H1 (cell line): Measurements from ENCODE around the gene MTARC1. TPM values are rescaled to one million over a fixed set of nuclear protein-coding genes. Genes with fewer than 3 reads are reported as not detected.

Source experiments
- CTCF ChIA-PET: fragments of 300-600 bp; sonication (Branson Sonifier 250); formaldehyde crosslinking; loops from one replicate; lab custom pipeline; 2021; ENCODE audit not compliant: partially characterized antibody; lab: Charles Lee
- POLR2A ChIA-PET: fragments of 300-600 bp; sonication (Branson Sonifier 250); formaldehyde crosslinking; loops from one replicate; lab custom pipeline; 2021; ENCODE audit warnings: inconsistent platforms; ENCODE audit not compliant: partially characterized antibody; lab: Charles Lee
- DNase-seq, 2 experiments: peaks; one replicate each; pipeline versions ENCODE4 v3.0.0 to v3.0.0-alpha.2; 2010 to 2022; ENCODE audit warnings: low spot score in 2 of 2, low read depth in 1 of 2, mixed read lengths in 1 of 2
- FAIRE-seq: peaks from 2 replicates; lab custom pipeline; 2011; peaks lifted over from hg19 to GRCh38; lab: Jason Lieb, UNC
- H2AFZ ChIP-seq: 2 replicates; pipeline ENCODE4 v1.8.1; 2012; ENCODE audit warnings: low read length, inconsistent platforms
- H2AK5ac ChIP-seq: 2 replicates; pipeline ENCODE4 v1.6.1; 2013; ENCODE audit warnings: low read depth, low read length
- H2BK120ac ChIP-seq: replicated peaks from 2 replicates; pipeline ENCODE3; 2013; ENCODE audit warnings: low read depth, low read length, inconsistent platforms
- H2BK12ac ChIP-seq: 2 replicates; pipeline ENCODE4 v1.6.1; 2013; ENCODE audit warnings: low read depth, low read length
- H2BK15ac ChIP-seq: 2 replicates; pipeline ENCODE4 v1.6.1; 2013; ENCODE audit warnings: low read length
- H2BK20ac ChIP-seq: 2 replicates; pipeline ENCODE4 v1.6.1; 2013; ENCODE audit warnings: low read length
- H2BK5ac ChIP-seq: 2 replicates; pipeline ENCODE4 v1.6.1; 2013; ENCODE audit warnings: low read depth, low read length
- H3K14ac ChIP-seq: 2 replicates; pipeline ENCODE4 v1.6.1; 2013; ENCODE audit warnings: inconsistent platforms; ENCODE audit not compliant: insufficient read length
- H3K18ac ChIP-seq: 2 replicates; pipeline ENCODE4 v1.6.1; 2013; ENCODE audit warnings: low read length; ENCODE audit errors: extremely low read depth
- H3K23ac ChIP-seq: 2 replicates; pipeline ENCODE4 v1.6.1; 2013; ENCODE audit warnings: inconsistent platforms; ENCODE audit not compliant: insufficient read length
- H3K23me2 ChIP-seq: 2 replicates; pipeline ENCODE4 v1.6.1; 2013; ENCODE audit warnings: low read depth, low read length
- H3K27ac ChIP-seq: 2 replicates; pipeline ENCODE4 v1.6.1; 2011; ENCODE audit warnings: low read depth, low read length, inconsistent platforms
- H3K27me3 ChIP-seq, 4 experiments: replicated peaks in 1 of 4; 1 replicate in 1 of 4; 2 replicates in 3 of 4; pipeline versions ENCODE4 v1.6.1 to v1.8.1; 2011 to 2013; ENCODE audit warnings: low read length in 3 of 4, mild to moderate bottlenecking in 3 of 4, inconsistent platforms in 2 of 4, mixed read lengths in 2 of 4, moderate library complexity in 1 of 4; ENCODE audit not compliant: control insufficient read depth in 3 of 4, insufficient read depth in 3 of 4; ENCODE audit errors: extremely low read depth in 1 of 4
- H3K36me3 ChIP-seq, 4 experiments: 2 replicates each; pipeline versions ENCODE4 v1.6.1 to v1.8.1; 2011 to 2013; ENCODE audit warnings: mild to moderate bottlenecking in 4 of 4, low read length in 3 of 4, moderate library complexity in 2 of 4, control low read depth in 1 of 4, inconsistent platforms in 1 of 4; ENCODE audit not compliant: insufficient read depth in 4 of 4, control insufficient read depth in 2 of 4
- H3K4ac ChIP-seq: replicated peaks from 2 replicates; pipeline ENCODE3; 2013; ENCODE audit warnings: low read length, low read depth, mixed read lengths, inconsistent platforms; ENCODE audit not compliant: insufficient read length
- H3K4me1 ChIP-seq, 4 experiments: replicated peaks in 1 of 4; 1 replicate in 1 of 4; 2 replicates in 3 of 4; pipeline versions ENCODE4 v1.6.1 to v1.8.1; 2011 to 2013; ENCODE audit warnings: low read length in 3 of 4, inconsistent platforms in 2 of 4, mixed read lengths in 1 of 4; ENCODE audit not compliant: insufficient read depth in 4 of 4, control insufficient read depth in 3 of 4
- H3K4me2 ChIP-seq, 2 experiments: 2 replicates each; pipeline versions ENCODE4 v1.6.1 to v1.8.1; 2011 to 2013; ENCODE audit warnings: low read depth in 2 of 2, low read length in 2 of 2, control low read depth in 1 of 2, inconsistent platforms in 1 of 2, mild to moderate bottlenecking in 1 of 2; ENCODE audit not compliant: insufficient read depth in 1 of 2
- H3K4me3 ChIP-seq, 4 experiments: fragments of 200-600, 300-600 bp in 1 of 4; sonication (generic), shearing (Covaris generic), sonication (Bioruptor Twin) in 1 of 4; 2 replicates each; pipeline versions ENCODE4 v1.5.1 to v1.8.1; 2011 to 2016; ENCODE audit warnings: low read length in 4 of 4, low read depth in 3 of 4, control low read depth in 2 of 4, inconsistent platforms in 2 of 4, mild to moderate bottlenecking in 2 of 4, mixed read lengths in 1 of 4, moderate library complexity in 1 of 4; ENCODE audit not compliant: insufficient read depth in 2 of 4; ENCODE audit errors: extremely low read depth in 1 of 4
- H3K56ac ChIP-seq: replicated peaks from 2 replicates; pipeline ENCODE3; 2013; ENCODE audit warnings: low read depth, mild to moderate bottlenecking, mixed read lengths, low read length, inconsistent platforms; ENCODE audit not compliant: insufficient read length
- H3K79me1 ChIP-seq: 2 replicates; pipeline ENCODE4 v1.6.1; 2013; ENCODE audit warnings: low read depth, low read length, control low read depth
- H3K79me2 ChIP-seq, 2 experiments: 2 replicates each; pipeline versions ENCODE4 v1.6.1 to v1.8.1; 2012 to 2013; ENCODE audit warnings: low read length in 2 of 2, mild to moderate bottlenecking in 2 of 2, inconsistent platforms in 1 of 2; ENCODE audit not compliant: insufficient read depth in 2 of 2, control insufficient read depth in 1 of 2
- H3K9ac ChIP-seq, 4 experiments: replicated peaks in 1 of 4; 1 replicate in 1 of 4; 2 replicates in 3 of 4; pipeline versions ENCODE4 v1.6.1 to v1.8.1; 2011 to 2013; ENCODE audit warnings: low read depth in 3 of 4, low read length in 3 of 4, control low read depth in 2 of 4, mild to moderate bottlenecking in 2 of 4, moderate library complexity in 2 of 4, inconsistent platforms in 1 of 4; ENCODE audit errors: extremely low read depth in 1 of 4
- H3K9me3 ChIP-seq, 2 experiments: 2 replicates each; pipeline versions ENCODE4 v1.6.1 to v1.8.1; 2012 to 2013; ENCODE audit warnings: mild to moderate bottlenecking in 2 of 2, moderate library complexity in 2 of 2, control low read depth in 1 of 2, inconsistent platforms in 1 of 2, low read depth in 1 of 2, low read length in 1 of 2, mixed read lengths in 1 of 2; ENCODE audit not compliant: insufficient read depth in 2 of 2
- H4K20me1 ChIP-seq, 2 experiments: replicated peaks in 1 of 2; 2 replicates each; pipeline versions ENCODE3 to v1.8.1; 2011 to 2013; ENCODE audit warnings: inconsistent platforms in 2 of 2, low read length in 2 of 2, mild to moderate bottlenecking in 1 of 2; ENCODE audit not compliant: insufficient read depth in 2 of 2, control insufficient read depth in 1 of 2
- H4K5ac ChIP-seq: 2 replicates; pipeline ENCODE4 v1.6.1; 2013; ENCODE audit warnings: low read length, low read depth, mixed read lengths, inconsistent platforms; ENCODE audit not compliant: insufficient read length
- H4K8ac ChIP-seq: 2 replicates; pipeline ENCODE4 v1.8.0; 2013; ENCODE audit warnings: mild to moderate bottlenecking, moderate library complexity, low read length, inconsistent platforms; ENCODE audit not compliant: insufficient read depth; ENCODE audit errors: extremely low read depth
- H4K91ac ChIP-seq: replicated peaks from 2 replicates; pipeline ENCODE3; 2013; ENCODE audit warnings: low read length, mixed read lengths, inconsistent platforms; ENCODE audit not compliant: insufficient read length
- ASH2L ChIP-seq: fragments of 200-600, 300-600 bp; sonication (generic); IDR thresholded peaks from one replicate; pipeline ENCODE4 v1.7.1; 2017; ENCODE audit warnings: low read length
- GABPA ChIP-seq: IDR thresholded peaks from 2 replicates; pipeline ENCODE4 v1.6.1; 2011; ENCODE audit warnings: mild to moderate bottlenecking, low read length, moderate library complexity, borderline replicate concordance; ENCODE audit not compliant: insufficient read depth
- WGBS, 2 experiments: shearing (Covaris generic) in 1 of 2; methylation state at CpG; one replicate each; pipeline versions ENCODE4 v1.1.6 to v1.1.7; 2013 to 2015; ENCODE audit warnings: low lambda C conversion rate in 2 of 2, mixed read lengths in 2 of 2, inconsistent platforms in 1 of 2, low coverage in 1 of 2, missing lambda C conversion rate in 1 of 2; ENCODE audit not compliant: insufficient replicate concordance in 2 of 2, insufficient coverage in 1 of 2, insufficient read length in 1 of 2; ENCODE audit errors: extremely low coverage in 1 of 2, missing lambda C conversion rate in 1 of 2; 5-methylcytosine and 5-hydroxymethylcytosine counted together
- polyA plus RNA-seq, 7 experiments: library from polyadenylated mRNA; depleted of rRNA in 3 of 7; stranded (reverse) in 5 of 7; unstranded in 2 of 7; fragments of >200 nt in 5 of 7; fragments of 200-250 nt in 2 of 7; gene quantifications; 1 replicate in 5 of 7; 2 replicates in 1 of 7; 4 replicates in 1 of 7; pipeline versions ENCODE4 v1.2.1 to v1.2.3, GENCODE V29; 2011 to 2013; ENCODE audit warnings: missing spikeins in 2 of 7, mixed read lengths in 2 of 7
- total RNA-seq: library from RNA; stranded (reverse); fragmentation: NEBNext Ultra II Directional; extraction: Animal tissue kit (Norgen Biotek cat#: 25700); gene quantifications from 2 replicates; pipeline ENCODE4 v1.2.1, GENCODE V29; 2021
- TF ChIP-seq, protein P1 (sequence below): IDR thresholded peaks from 2 replicates; pipeline ENCODE4 v1.6.1; 2012; ENCODE audit warnings: inconsistent platforms
- TF ChIP-seq, protein P2 (sequence below), 3 experiments: IDR thresholded peaks; 1 replicate in 2 of 3; 2 replicates in 1 of 3; pipeline versions ENCODE4 v1.5.1 to v1.6.1; 2011; ENCODE audit warnings: low read length in 3 of 3, mild to moderate bottlenecking in 3 of 3, inconsistent platforms in 2 of 3, low read depth in 1 of 3, moderate library complexity in 1 of 3; ENCODE audit not compliant: insufficient read depth in 1 of 3; ENCODE audit errors: control extremely low read depth in 1 of 3

Gene MTARC1
- total and polyA plus RNA-seq, 2 of the 8 experiments (the other 6 are each of a cell fraction or from before 2014, with no cell fraction given) = 17.2 to 46.2 TPM

DNA sequence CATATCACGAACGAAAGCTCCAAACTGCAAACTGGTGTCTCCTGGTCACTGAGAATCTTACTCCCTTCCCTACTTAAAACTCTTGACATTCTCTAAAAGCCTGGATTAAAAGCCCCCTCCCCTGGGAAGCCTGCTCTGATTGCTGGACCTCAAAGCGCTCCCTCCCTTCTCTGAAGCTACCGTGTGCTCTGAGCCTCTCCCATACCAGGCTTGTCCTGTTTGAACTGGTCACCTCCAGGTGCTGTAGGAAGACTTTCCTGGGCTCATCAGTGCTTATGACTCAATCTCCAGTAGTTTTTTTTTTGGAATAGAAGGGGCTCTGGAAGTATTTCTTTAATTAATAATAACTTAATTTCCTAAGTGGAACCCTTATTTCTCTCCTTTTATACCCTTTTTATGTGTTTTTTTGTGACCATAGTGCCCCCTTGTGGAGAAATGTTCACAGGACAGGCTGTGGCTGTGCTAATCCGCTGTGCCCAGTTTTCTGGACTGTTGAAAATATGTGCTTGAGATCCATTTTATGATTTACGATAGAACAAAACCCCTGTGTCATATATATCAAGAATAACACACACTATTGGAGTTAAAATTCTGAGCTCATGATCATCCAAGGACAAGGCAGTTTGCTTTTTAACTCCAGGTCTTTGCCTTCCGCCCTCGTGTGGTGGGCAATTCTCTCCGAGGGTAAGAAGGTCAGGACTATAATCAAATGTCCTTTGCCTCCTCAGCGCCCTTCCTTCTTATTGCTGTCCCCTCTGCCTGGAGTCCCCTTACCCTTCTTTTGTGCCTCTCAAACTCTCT is 16.9 kb downstream of the MTARC1 start:
- no peak overlapping the region for H2BK15ac ChIP-seq
- no peaks in the 10 kb centered on the region for H3K27me3 ChIP-seq
- H3K79me2 ChIP-seq = no peaks in the 10 kb centered on the region
- H3K9me3 ChIP-seq = no peaks in the 10 kb centered on the region
- H3K79me1 ChIP-seq = no peaks in the 10 kb centered on the region
- H3K23me2 ChIP-seq = no peaks in the 10 kb centered on the region
- no peak overlapping the region for H2AK5ac ChIP-seq
- no peak overlapping the region for H3K27ac ChIP-seq
- DNase-seq (no peak), FAIRE-seq (no peak)
- POLR2A ChIA-PET = interaction anchor here (0.6 to 3.2 kb wide), 6 partner anchors 14 to 813 kb away, joined by 3 to 11 read pairs (median 4); partner anchors contain the start of gene MTARC1
- WGBS, 2 experiments = 81% methylated on average over 10 of the region's 10 CpGs; no CpG with 5 or more reads in 1 of the 2 experiments
- H3K9ac ChIP-seq = no peak overlapping the region
- H2BK12ac ChIP-seq = no peak overlapping the region
- no peak overlapping the region for H3K14ac ChIP-seq
- H3K4me1 ChIP-seq = no peaks in the 10 kb centered on the region; a peak in 1 of 7 replicates
- no peak overlapping the region for H4K91ac ChIP-seq
- H2BK5ac ChIP-seq = no peak overlapping the region
- peaks cover 0 to 9% of the 10 kb centered on the region in 2 experiments for H4K20me1 ChIP-seq
- H2AFZ ChIP-seq = no peak overlapping the region
- H2BK20ac ChIP-seq = no peak overlapping the region
- no peak overlapping the region for H4K8ac ChIP-seq
- no peak overlapping the region for H3K23ac ChIP-seq
- H3K4me2 ChIP-seq = no peak overlapping the region
- no peak overlapping the region for H2BK120ac ChIP-seq
- H3K36me3 ChIP-seq = peaks cover 0 to 18% (median 6%) of the 10 kb centered on the region in 4 experiments; a peak in 3 of 8 replicates
- no peak overlapping the region for H3K4me3 ChIP-seq
- no peak overlapping the region for H3K18ac ChIP-seq
- H3K4ac ChIP-seq = peak overlapping the region; percentile 49
- CTCF ChIA-PET = interaction anchor here (0.5 to 9.2 kb wide), 54 partner anchors 8 to 1146 kb away, joined by 3 to 96 read pairs (median 4); partner anchors contain the start of genes MTARC1 and MTARC2
- no peak overlapping the region for H4K5ac ChIP-seq
- no peak overlapping the region for H3K56ac ChIP-seq
- TF ChIP-seq GABPA = no peak
- TF ChIP-seq, protein P1, sequence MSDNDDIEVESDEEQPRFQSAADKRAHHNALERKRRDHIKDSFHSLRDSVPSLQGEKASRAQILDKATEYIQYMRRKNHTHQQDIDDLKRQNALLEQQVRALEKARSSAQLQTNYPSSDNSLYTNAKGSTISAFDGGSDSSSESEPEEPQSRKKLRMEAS = peak; percentile 43; the same call in 1 of the 2 replicates
- TF ChIP-seq, protein P2, sequence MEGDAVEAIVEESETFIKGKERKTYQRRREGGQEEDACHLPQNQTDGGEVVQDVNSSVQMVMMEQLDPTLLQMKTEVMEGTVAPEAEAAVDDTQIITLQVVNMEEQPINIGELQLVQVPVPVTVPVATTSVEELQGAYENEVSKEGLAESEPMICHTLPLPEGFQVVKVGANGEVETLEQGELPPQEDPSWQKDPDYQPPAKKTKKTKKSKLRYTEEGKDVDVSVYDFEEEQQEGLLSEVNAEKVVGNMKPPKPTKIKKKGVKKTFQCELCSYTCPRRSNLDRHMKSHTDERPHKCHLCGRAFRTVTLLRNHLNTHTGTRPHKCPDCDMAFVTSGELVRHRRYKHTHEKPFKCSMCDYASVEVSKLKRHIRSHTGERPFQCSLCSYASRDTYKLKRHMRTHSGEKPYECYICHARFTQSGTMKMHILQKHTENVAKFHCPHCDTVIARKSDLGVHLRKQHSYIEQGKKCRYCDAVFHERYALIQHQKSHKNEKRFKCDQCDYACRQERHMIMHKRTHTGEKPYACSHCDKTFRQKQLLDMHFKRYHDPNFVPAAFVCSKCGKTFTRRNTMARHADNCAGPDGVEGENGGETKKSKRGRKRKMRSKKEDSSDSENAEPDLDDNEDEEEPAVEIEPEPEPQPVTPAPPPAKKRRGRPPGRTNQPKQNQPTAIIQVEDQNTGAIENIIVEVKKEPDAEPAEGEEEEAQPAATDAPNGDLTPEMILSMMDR (IDR thresholded peaks at IDR 0.05; ENCODE audit: control extremely low read depth in 1 of 3, insufficient read depth in 1 of 3, low read depth in 1 of 3, low read length in 3 of 3) = peak; percentile 42 to 65 (median 58)
- TF ChIP-seq ASH2L = no peak
